GM23338 (cell line): ENCODE measurements around the gene CXCL12. TPM values are rescaled to one million over a fixed set of nuclear protein-coding genes. Genes with fewer than 3 reads are reported as not detected.

ENCODE experiments used
- ATAC-seq: fragments of 200-7000 bp; cut with Tn5 transposase; 3 replicates; pipeline ENCODE4 v1.9.1; 2020
- DNase-seq: peaks from one replicate; pipeline ENCODE4 v3.0.0-alpha.2; 2015; ENCODE audit warnings: low spot score
- H2AFZ ChIP-seq: fragments of 200-600 bp; sonication (generic); 2 replicates; pipeline ENCODE4 v1.8.0; 2016; ENCODE audit warnings: antibody characterized with exemption, mild to moderate bottlenecking, moderate library complexity
- H3F3A ChIP-seq: fragments of 200-600 bp; sonication (generic); replicated peaks from 2 replicates; pipeline ENCODE4 v1.8.0; 2017; ENCODE audit warnings: antibody characterized with exemption, mixed run types, low read depth
- H3K27ac ChIP-seq: fragments of 200-600 bp; sonication (generic); 2 replicates; pipeline ENCODE4 v1.6.1; 2016; ENCODE audit warnings: low read depth
- H3K27me3 ChIP-seq: fragments of 200-600 bp; sonication (generic); 2 replicates; pipeline ENCODE4 v1.8.0; 2016; ENCODE audit warnings: mild to moderate bottlenecking, mixed run types, moderate library complexity; ENCODE audit not compliant: insufficient read depth
- H3K36me3 ChIP-seq: fragments of 200-600 bp; sonication (generic); 2 replicates; pipeline ENCODE4 v1.8.0; 2016; ENCODE audit warnings: mild to moderate bottlenecking; ENCODE audit not compliant: insufficient read depth
- H3K4me1 ChIP-seq: fragments of 200-600 bp; sonication (generic); 2 replicates; pipeline ENCODE4 v1.8.0; 2016; ENCODE audit warnings: mild to moderate bottlenecking, moderate library complexity; ENCODE audit not compliant: insufficient read depth
- H3K4me2 ChIP-seq: fragments of 200-600 bp; sonication (generic); 2 replicates; pipeline ENCODE4 v1.7.1; 2017; ENCODE audit warnings: mixed run types
- H3K4me3 ChIP-seq: fragments of 200-600 bp; sonication (generic); 2 replicates; pipeline ENCODE4 v1.6.1; 2016; ENCODE audit warnings: mixed run types
- H3K79me2 ChIP-seq: fragments of 200-600 bp; sonication (generic); replicated peaks from 2 replicates; pipeline ENCODE4 v1.8.0; 2017; ENCODE audit warnings: mild to moderate bottlenecking; ENCODE audit not compliant: insufficient read depth
- H3K9me2 ChIP-seq: fragments of 200-600 bp; sonication (generic); 2 replicates; pipeline ENCODE4 v1.8.0; 2017; ENCODE audit not compliant: insufficient read depth
- H4K20me1 ChIP-seq: fragments of 200-600 bp; sonication (generic); replicated peaks from 2 replicates; pipeline ENCODE4 v1.8.0; 2017; ENCODE audit warnings: mild to moderate bottlenecking; ENCODE audit not compliant: insufficient read depth
- H3K27ac Mint-ChIP-seq: 2 replicates; pipeline ENCODE4 v1.8.0; 2020; ENCODE audit warnings: inconsistent platforms, mild to moderate bottlenecking, moderate library complexity, mixed read lengths
- H3K27me3 Mint-ChIP-seq: 3 replicates; pipeline ENCODE4 v1.8.0; 2022; ENCODE audit warnings: low read depth, mild to moderate bottlenecking, moderate library complexity, mixed read lengths, inconsistent platforms; ENCODE audit not compliant: insufficient read depth, poor library complexity
- H3K36me3 Mint-ChIP-seq: 3 replicates; pipeline ENCODE4 v1.8.0; 2021; ENCODE audit warnings: low read depth, mild to moderate bottlenecking, inconsistent platforms, moderate library complexity, mixed read lengths
- H3K4me1 Mint-ChIP-seq: 3 replicates; pipeline ENCODE4 v1.8.0; 2020; ENCODE audit warnings: mild to moderate bottlenecking, inconsistent platforms, mixed read lengths
- H3K4me3 Mint-ChIP-seq: 3 replicates; pipeline ENCODE4 v1.8.0; 2021; ENCODE audit warnings: moderate library complexity, mild to moderate bottlenecking, inconsistent platforms, mixed read lengths
- H3K9me3 Mint-ChIP-seq: 3 replicates; pipeline ENCODE4 v1.8.0; 2020; ENCODE audit warnings: moderate library complexity, mild to moderate bottlenecking, inconsistent platforms, mixed read lengths
- ETS1 ChIP-seq: IDR thresholded peaks from 2 replicates; pipeline ENCODE4 v1.6.1; 2016; ENCODE audit warnings: antibody characterized with exemption
- EZH2phosphoT487 ChIP-seq: fragments of 200-600 bp; sonication (generic); IDR thresholded peaks from one replicate; pipeline ENCODE4 v1.8.1; 2018; ENCODE audit warnings: antibody characterized with exemption; ENCODE audit not compliant: unreplicated experiment
- JUNB ChIP-seq: IDR thresholded peaks from one replicate; pipeline ENCODE4 v1.6.1; 2016; ENCODE audit warnings: antibody characterized with exemption; ENCODE audit not compliant: unreplicated experiment
- NANOG ChIP-seq: IDR thresholded peaks from 2 replicates; pipeline ENCODE4 v1.6.1; 2016; ENCODE audit warnings: antibody characterized with exemption, borderline replicate concordance
- POLR2AphosphoS5 ChIP-seq: IDR thresholded peaks from 2 replicates; pipeline ENCODE4 v1.6.1; 2016; ENCODE audit warnings: antibody characterized with exemption, low read depth
- REST ChIP-seq: IDR thresholded peaks from one replicate; pipeline ENCODE4 v1.6.1; 2018; ENCODE audit warnings: antibody characterized with exemption; ENCODE audit not compliant: unreplicated experiment
- ZNF114 ChIP-seq: fragments of 250-450 bp; sonication (Bioruptor Pico); IDR thresholded peaks from 2 replicates; pipeline ENCODE4 v1.5.0; 2020; ENCODE audit warnings: mild to moderate bottlenecking, moderate library complexity
- polyA plus RNA-seq: library from polyadenylated mRNA; unstranded; fragments of >200 nt; fragmentation: Nextera tagmentation; extraction: Ambion mirVana; gene quantifications from 2 replicates; pipeline ENCODE4 v1.2.1, GENCODE V29; 2016
- total RNA-seq: library from RNA; depleted of rRNA; stranded (reverse); fragments of >200 nt; shearing (Covaris generic); gene quantifications from 2 replicates; pipeline ENCODE4 v1.2.3, GENCODE V29; 2014

Gene CXCL12
- total and polyA plus RNA-seq, 2 experiments from 2014 or later = 53.8 to 58.5 TPM

GRCh38 chr10:44392420-44392819 is 7.5 kb upstream of the CXCL12 start:
- Mint-ChIP-seq H3K9me3 (no peaks in the 10 kb centered on the region; the same call in 2 of the 3 replicates), H3K27me3 (peaks cover 12% of the 10 kb centered on the region), H3K4me3 (no peak overlapping the region), H3K4me1 (peaks cover 14% of the 10 kb centered on the region), H3K27ac (no peak overlapping the region), H3K36me3 (no peaks in the 10 kb centered on the region)
- no peak for ATAC-seq
- H3K27me3 ChIP-seq = no peaks in the 10 kb centered on the region
- H3K4me3 ChIP-seq = no peak overlapping the region
- H3F3A ChIP-seq = no peaks in the 10 kb centered on the region
- no peaks in the 10 kb centered on the region; the same call in 1 of the 2 replicates for H3K36me3 ChIP-seq
- no peaks in the 10 kb centered on the region for H3K79me2 ChIP-seq
- H3K9me2 ChIP-seq = no peaks in the 10 kb centered on the region
- H3K4me1 ChIP-seq = peaks cover under 1% of the 10 kb centered on the region; the same call in 1 of the 2 replicates
- no peak overlapping the region for H3K4me2 ChIP-seq
- H3K27ac ChIP-seq = no peak overlapping the region
- H2AFZ ChIP-seq = no peak overlapping the region
- TF ChIP-seq NANOG (no peak), ETS1 (no peak), REST (no peak)
- DNase-seq = no peak
- H4K20me1 ChIP-seq = no peaks in the 10 kb centered on the region

GRCh38 chr10:44391981-44392380 is 7.1 kb upstream of the CXCL12 start:
- peaks cover 9% of the 10 kb centered on the region for H3K27me3 Mint-ChIP-seq
- TF ChIP-seq POLR2AphosphoS5 (no peak), ETS1 (no peak), ZNF114 (CRISPR knock-in tag) (no peak), REST (no peak), EZH2phosphoT487 (no peak), JUNB (no peak)

More at GRCh38 chr10:44391981-44392380, 7.1 kb upstream of the CXCL12 start:
- Histone ChIP-seq H3K4me2 (no peak overlapping the region), H4K20me1 (no peaks in the 10 kb centered on the region), H3K4me3 (no peak overlapping the region), H3K36me3 (no peaks in the 10 kb centered on the region; the same call in 1 of the 2 replicates), H3K27ac (no peak overlapping the region), H3F3A (no peaks in the 10 kb centered on the region), H2AFZ (no peak overlapping the region), H3K9me2 (no peaks in the 10 kb centered on the region), H3K27me3 (peaks cover 4% of the 10 kb centered on the region), H3K4me1 (peaks cover under 1% of the 10 kb centered on the region; the same call in 1 of the 2 replicates), H3K79me2 (no peaks in the 10 kb centered on the region)
- H3K9me3 Mint-ChIP-seq = peaks cover 2% of the 10 kb centered on the region; the same call in 2 of the 3 replicates
- no peak overlapping the region for H3K27ac Mint-ChIP-seq
- H3K4me1 Mint-ChIP-seq = peaks cover 13% of the 10 kb centered on the region
- no peak for ATAC-seq
- DNase-seq = no peak
- H3K36me3 Mint-ChIP-seq = peaks cover 2% of the 10 kb centered on the region; the same call in 1 of the 3 replicates
- no peak overlapping the region for H3K4me3 Mint-ChIP-seq
